OCI-LY1 (cell line): ENCODE measurements around the gene LLGL2.

Source experiments
- CTCF ChIP-seq: fragments of 200-600 bp; sonication (generic), shearing (Covaris generic); IDR thresholded peaks from 2 replicates; pipeline ENCODE4 v1.5.1; 2017; ENCODE audit warnings: mild to moderate bottlenecking, antibody characterized with exemption, low read length, moderate library complexity, mixed read lengths
- EZH2 ChIP-seq: fragments of 200-600 bp; sonication (generic), shearing (Covaris generic); IDR thresholded peaks from 2 replicates; pipeline ENCODE4 v1.8.0; 2017; ENCODE audit warnings: borderline replicate concordance, mixed run types, mild to moderate bottlenecking, antibody characterized with exemption, low read length, moderate library complexity, mixed read lengths

- TF ChIP-seq CTCF: no peak
- no peak for TF ChIP-seq EZH2
Measured at GRCh38 chr17:75551266-75551665, 25.8 kb downstream of the LLGL2 start.
